GM11168 (cell line): ENCODE data around the gene S100A1.
"Not testable (repeated sequence)": the region's sequence is repeated elsewhere in the genome, so short reads cannot be mapped to it uniquely, and the experiment has no call there.

Source experiments
- in situ Hi-C: fragments of 300-500 bp; cut with MboI; formaldehyde crosslinking; loops from one replicate; pipeline ENCODE4 v1.12.0; 2022; ENCODE audit warnings: low sequenced_read_pairs; ENCODE audit not compliant: unreplicated experiment

Gene S100A1

GRCh38 chr1:153627715-153628626, at the start of gene S100A1:
TSS of gene S100A1 (plus strand) at chr1:153628434. CDS start at chr1:153630522, 2,088 bp downstream.
- in situ Hi-C loops = no loop called here

- in situ Hi-C loops = no loop called here
Observed at GRCh38 chr1:153578490-153578889, 49.7 kb upstream of the S100A1 start.

GRCh38 chr1:153578936-153579335, 49.3 kb upstream of the S100A1 start:
- in situ Hi-C loops = no loop called here

GRCh38 chr1:153582836-153583235, 45.4 kb upstream of the S100A1 start:
- in situ Hi-C loops = not testable (repeated sequence)

GRCh38 chr1:153583514-153583913, 44.7 kb upstream of the S100A1 start:
- in situ Hi-C loops = not testable (repeated sequence)

GRCh38 chr1:153583976-153584375, 44.3 kb upstream of the S100A1 start:
- in situ Hi-C loops = no loop called here

GRCh38 chr1:153585006-153585405, 43.2 kb upstream of the S100A1 start:
- in situ Hi-C loops = no loop called here

- in situ Hi-C loops = no loop called here
Observed at GRCh38 chr1:153586347-153586746, 41.9 kb upstream of the S100A1 start.

- in situ Hi-C loops = no loop called here
Observed at GRCh38 chr1:153587314-153587713, 40.9 kb upstream of the S100A1 start.

GRCh38 chr1:153588033-153588432, 40.2 kb upstream of the S100A1 start:
- in situ Hi-C loops = not testable (repeated sequence)

- in situ Hi-C loops = no loop called here
Observed at GRCh38 chr1:153588482-153588881, 39.8 kb upstream of the S100A1 start.

GRCh38 chr1:153592748-153593147, 35.5 kb upstream of the S100A1 start:
- in situ Hi-C loops = no loop called here

- in situ Hi-C loops = no loop called here
Observed at GRCh38 chr1:153597206-153597605, 31.0 kb upstream of the S100A1 start.

GRCh38 chr1:153598309-153599172, 29.7 kb upstream of the S100A1 start:
- in situ Hi-C loops = no loop called here

GRCh38 chr1:153599847-153600246, 28.4 kb upstream of the S100A1 start:
- in situ Hi-C loops = no loop called here

- in situ Hi-C loops = no loop called here
Observed at GRCh38 chr1:153602749-153603148, 25.5 kb upstream of the S100A1 start.

GRCh38 chr1:153606194-153606593, 22.0 kb upstream of the S100A1 start:
- in situ Hi-C loops = no loop called here

GRCh38 chr1:153607381-153607780, 20.9 kb upstream of the S100A1 start:
- in situ Hi-C loops = no loop called here

GRCh38 chr1:153608089-153608682, 20.0 kb upstream of the S100A1 start:
- in situ Hi-C loops = no loop called here

- in situ Hi-C loops = no loop called here
Observed at GRCh38 chr1:153608742-153609584, 19.3 kb upstream of the S100A1 start.
